ENCODE results near the gene LBR. TPM values are rescaled to one million over a fixed set of nuclear protein-coding genes. Genes with fewer than 3 reads are reported as not detected.
A peak's percentile ranks its signal among the peaks of the same experiment; 100 is the strongest.

The LBR gene
- total and polyA plus RNA-seq, 4 donors: 14.3 to 201 (median 22.6) TPM

GRCh38 chr1:225454733-225455132 is 26.9 kb upstream of the LBR start:
- no peak overlapping the region for H3K4me3 ChIP-seq (ENCODE audit: low read depth in 1 of 3, low read length in 3 of 3)
- no peaks in the 10 kb centered on the region for H3K9me3 ChIP-seq (ENCODE audit: control insufficient read depth in 4 of 4, low read length in 3 of 4)
- peak overlapping the region in 1 of 2 donors; percentile 36 for H3K9ac ChIP-seq (ENCODE audit: low read depth in 1 of 2, low read length in 2 of 2)
- TF ChIP-seq ATF3 (IDR thresholded peaks at IDR 0.05): no peak
- TF ChIP-seq YY1 (IDR thresholded peaks at IDR 0.05): no peak
- no peak for TF ChIP-seq FOXA2 (IDR thresholded peaks at IDR 0.05)
- TF ChIP-seq ZBTB33 (IDR thresholded peaks at IDR 0.05): no peak
- 74% methylated on average over 5 of the region's 5 CpGs for WGBS
- DNase-seq (ENCODE audit: low spot score): no peak
- peak overlapping the region; percentile 45 to 63 for H3K27ac ChIP-seq (ENCODE audit: low read depth in 1 of 2, low read length in 2 of 2)
- no peaks in the 10 kb centered on the region for H3K27me3 ChIP-seq (ENCODE audit: control insufficient read depth in 4 of 4, insufficient read depth in 4 of 4, low read length in 3 of 4)
- no peaks in the 10 kb centered on the region for H3K36me3 ChIP-seq (ENCODE audit: control insufficient read depth in 4 of 4, insufficient read depth in 3 of 4, low read depth in 1 of 4, low read length in 3 of 4)
- H3K4me1 ChIP-seq (ENCODE audit: control insufficient read depth in 4 of 4, insufficient read depth in 4 of 4, low read length in 3 of 4): peaks cover 3 to 19% (median 13%) of the 10 kb centered on the region in 4 donors

- peak overlapping the region; percentile 45 to 63 for H3K27ac ChIP-seq (ENCODE audit: low read depth in 1 of 2, low read length in 2 of 2)
- WGBS: 30% methylated on average over 5 of the region's 5 CpGs
These were observed 26.2 kb upstream of the LBR start for GRCh38 chr1:225453797-225454648.

More at GRCh38 chr1:225453797-225454648, 26.2 kb upstream of the LBR start:
- Histone ChIP-seq H3K27me3 (ENCODE audit: control insufficient read depth in 4 of 4, insufficient read depth in 4 of 4, low read length in 3 of 4) (no peaks in the 10 kb centered on the region), H3K4me3 (ENCODE audit: low read depth in 1 of 3, low read length in 3 of 3) (no peak overlapping the region), H3K9ac (ENCODE audit: low read depth in 1 of 2, low read length in 2 of 2) (peak overlapping the region in 1 of 2 donors; percentile 36), H3K4me1 (ENCODE audit: control insufficient read depth in 4 of 4, insufficient read depth in 4 of 4, low read length in 3 of 4) (peaks cover 3 to 19% (median 13%) of the 10 kb centered on the region in 4 donors), H3K9me3 (ENCODE audit: control insufficient read depth in 4 of 4, low read length in 3 of 4) (no peaks in the 10 kb centered on the region), H3K36me3 (ENCODE audit: control insufficient read depth in 4 of 4, insufficient read depth in 3 of 4, low read depth in 1 of 4, low read length in 3 of 4) (no peaks in the 10 kb centered on the region)
- DNase-seq (ENCODE audit: low spot score): no peak
- peak; percentile 68 for TF ChIP-seq REST (IDR thresholded peaks at IDR 0.05)
- peak in 1 of 2 donors; percentile 38 for TF ChIP-seq GABPA (IDR thresholded peaks at IDR 0.05 in 1 of 2, conservative IDR thresholded peaks at IDR 0.05 in 1 of 2)
- TF ChIP-seq JUND (IDR thresholded peaks at IDR 0.05): peak in 1 of 2 donors; percentile 67
- peak; percentile 12 for TF ChIP-seq HNF4G (IDR thresholded peaks at IDR 0.05)
- TF ChIP-seq FOXA2 (IDR thresholded peaks at IDR 0.05): peak; percentile 91
- peak; percentile 44 to 81 for TF ChIP-seq HNF4A (conservative IDR thresholded peaks at IDR 0.05)
- TF ChIP-seq RAD21 (IDR thresholded peaks at IDR 0.05): peak; percentile 26 to 45
- peak; percentile 74 for TF ChIP-seq MAX (IDR thresholded peaks at IDR 0.05)
- TF ChIP-seq EGR1 (IDR thresholded peaks at IDR 0.05; ENCODE audit: low read depth in 2 of 2): peak in 1 of 2 donors; percentile 62
- TF ChIP-seq RXRA (IDR thresholded peaks at IDR 0.05): peak; percentile 50 to 90
- no peak for TF ChIP-seq NR2F2 (IDR thresholded peaks at IDR 0.05)
- TF ChIP-seq YY1 (IDR thresholded peaks at IDR 0.05): peak; percentile 75
- peak; percentile 84 for TF ChIP-seq ATF3 (IDR thresholded peaks at IDR 0.05)
- no peak for TF ChIP-seq CTCF (IDR thresholded peaks at IDR 0.05; ENCODE audit: low read depth, low read length, missing input control)
- TF ChIP-seq TAF1 (conservative IDR thresholded peaks at IDR 0.05): no peak
- TF ChIP-seq FOXA1 (IDR thresholded peaks at IDR 0.05): peak; percentile 88
- peak; percentile 87 for TF ChIP-seq ZBTB33 (IDR thresholded peaks at IDR 0.05)
- TF ChIP-seq SP1 (IDR thresholded peaks at IDR 0.05): no peak

Measured in liver (tissue), 9 donors.